Spleen (tissue), 7 donors: Measurements from ENCODE around the gene FKBP2.

Source experiments
- CTCF ChIP-seq, 11 experiments: fragments of 200-600 bp in 7 of 11; fragments of 450-650 bp in 4 of 11; sonication (generic) in 4 of 11; IDR thresholded peaks in 8 of 11; conservative IDR thresholded peaks in 3 of 11; 1 replicate in 7 of 11; 2 replicates in 4 of 11; pipeline versions ENCODE4 v1.4.0 to v1.8.0; 2016 to 2021; ENCODE audit warnings: antibody characterized with exemption in 11 of 11, inconsistent platforms in 4 of 11, mild to moderate bottlenecking in 1 of 11
- POLR2A ChIP-seq, 3 donors: fragments of 450-650 bp; IDR thresholded peaks; one replicate each; pipeline ENCODE4 v1.5.1; 2017; ENCODE audit warnings: antibody characterized with exemption in 3 of 3, mild to moderate bottlenecking in 1 of 3
- POLR2AphosphoS5 ChIP-seq, 3 donors: sonication (generic); formaldehyde crosslinking; IDR thresholded peaks; one replicate each; pipeline ENCODE4 v1.5.1; 2017; ENCODE audit warnings: antibody characterized with exemption in 3 of 3
- donor health status: DM: no; HTN: no; CAD: no; lungs with moderate emphysema.
- donor health status: DM: no; HTN: no; CAD: no.
- donor health status: DM: no; HTN: no; CAD: no.

GRCh38 chr11:64258946-64259532, 18.1 kb downstream of the FKBP2 start:
- no peak for TF ChIP-seq CTCF (IDR thresholded peaks at IDR 0.05 in 8 of 11, conservative IDR thresholded peaks at IDR 0.05 in 3 of 11)
- no peak for TF ChIP-seq POLR2A (IDR thresholded peaks at IDR 0.05)
- peak in 1 of 3 donors; percentile 7 for TF ChIP-seq POLR2AphosphoS5 (IDR thresholded peaks at IDR 0.05)
